ENCODE measurements around the gene TPH2.

TPH2 gene

GRCh38 chr12:71947645-71948105, 9.0 kb downstream of the TPH2 start:
- no peak overlapping the region for H3K4me3 Mint-ChIP-seq
- H3K4me1 Mint-ChIP-seq = no peaks in the 10 kb centered on the region
- no peaks in the 10 kb centered on the region for H3K9me3 Mint-ChIP-seq
- no peaks in the 10 kb centered on the region for H3K36me3 Mint-ChIP-seq (ENCODE audit: insufficient read depth)
- DNase-seq (ENCODE audit: low spot score in 2 of 2) (no peak), ATAC-seq (replicated peaks; ENCODE audit: extremely low read depth, poor library complexity, severe bottlenecking) (no peak)
- peaks cover 54% of the 10 kb centered on the region for H3K27me3 Mint-ChIP-seq
- no peak overlapping the region for H3K27ac Mint-ChIP-seq (ENCODE audit: low read depth)

- H3K9me3 Mint-ChIP-seq = no peaks in the 10 kb centered on the region
- no peak for DNase-seq (ENCODE audit: low spot score in 2 of 2)
- no peaks in the 10 kb centered on the region for H3K4me1 Mint-ChIP-seq
- no peaks in the 10 kb centered on the region for H3K36me3 Mint-ChIP-seq (ENCODE audit: insufficient read depth)
- ATAC-seq (replicated peaks; ENCODE audit: extremely low read depth, poor library complexity, severe bottlenecking) = no peak
- no peak overlapping the region for H3K27ac Mint-ChIP-seq (ENCODE audit: low read depth)
- H3K27me3 Mint-ChIP-seq = peaks cover 55% of the 10 kb centered on the region
- H3K4me3 Mint-ChIP-seq = no peak overlapping the region
These were observed 9.7 kb downstream of the TPH2 start for GRCh38 chr12:71948390-71948789.

GRCh38 chr12:71949646-71950045, 11.0 kb downstream of the TPH2 start:
- Mint-ChIP-seq H3K4me3 (no peak overlapping the region), H3K4me1 (no peaks in the 10 kb centered on the region), H3K27me3 (peaks cover 60% of the 10 kb centered on the region), H3K27ac (ENCODE audit: low read depth) (no peak overlapping the region), H3K36me3 (ENCODE audit: insufficient read depth) (no peaks in the 10 kb centered on the region), H3K9me3 (no peaks in the 10 kb centered on the region)
- ATAC-seq (replicated peaks; ENCODE audit: extremely low read depth, poor library complexity, severe bottlenecking) (no peak), DNase-seq (ENCODE audit: low spot score in 2 of 2) (no peak)

GRCh38 chr12:71950404-71950803, 11.8 kb downstream of the TPH2 start:
- Mint-ChIP-seq H3K4me3 (no peak overlapping the region), H3K36me3 (ENCODE audit: insufficient read depth) (no peaks in the 10 kb centered on the region), H3K27me3 (peaks cover 52% of the 10 kb centered on the region), H3K27ac (ENCODE audit: low read depth) (no peak overlapping the region), H3K9me3 (no peaks in the 10 kb centered on the region), H3K4me1 (no peaks in the 10 kb centered on the region)
- no peak for ATAC-seq (replicated peaks; ENCODE audit: extremely low read depth, poor library complexity, severe bottlenecking)
- DNase-seq (ENCODE audit: low spot score in 2 of 2) = no peak

GRCh38 chr12:71950819-71951218, 12.2 kb downstream of the TPH2 start:
- ATAC-seq (replicated peaks; ENCODE audit: extremely low read depth, poor library complexity, severe bottlenecking) (no peak), DNase-seq (ENCODE audit: low spot score in 2 of 2) (no peak)
- Mint-ChIP-seq H3K4me1 (no peaks in the 10 kb centered on the region), H3K27ac (ENCODE audit: low read depth) (peak overlapping the region; percentile 6), H3K4me3 (no peak overlapping the region), H3K27me3 (peaks cover 48% of the 10 kb centered on the region), H3K9me3 (no peaks in the 10 kb centered on the region), H3K36me3 (ENCODE audit: insufficient read depth) (no peaks in the 10 kb centered on the region)

GRCh38 chr12:71954083-71954778, 15.6 kb downstream of the TPH2 start:
- Mint-ChIP-seq H3K4me1 (no peaks in the 10 kb centered on the region), H3K9me3 (no peaks in the 10 kb centered on the region), H3K27ac (ENCODE audit: low read depth) (no peak overlapping the region), H3K4me3 (no peak overlapping the region), H3K36me3 (ENCODE audit: insufficient read depth) (no peaks in the 10 kb centered on the region), H3K27me3 (peaks cover 39% of the 10 kb centered on the region)
- DNase-seq (ENCODE audit: low spot score in 2 of 2) (no peak), ATAC-seq (replicated peaks; ENCODE audit: extremely low read depth, poor library complexity, severe bottlenecking) (no peak)

- no peaks in the 10 kb centered on the region for H3K4me1 Mint-ChIP-seq
- no peak overlapping the region for H3K27ac Mint-ChIP-seq (ENCODE audit: low read depth)
- H3K9me3 Mint-ChIP-seq = no peaks in the 10 kb centered on the region
- H3K27me3 Mint-ChIP-seq = peaks cover 44% of the 10 kb centered on the region
- H3K4me3 Mint-ChIP-seq = no peak overlapping the region
- DNase-seq (ENCODE audit: low spot score in 2 of 2) = no peak
- no peak for ATAC-seq (replicated peaks; ENCODE audit: extremely low read depth, poor library complexity, severe bottlenecking)
- no peaks in the 10 kb centered on the region for H3K36me3 Mint-ChIP-seq (ENCODE audit: insufficient read depth)
These were observed 16.2 kb downstream of the TPH2 start for GRCh38 chr12:71954861-71955260.

- H3K4me3 Mint-ChIP-seq = no peak overlapping the region
- no peak for DNase-seq (ENCODE audit: low spot score in 2 of 2)
- ATAC-seq (replicated peaks; ENCODE audit: extremely low read depth, poor library complexity, severe bottlenecking) = no peak
- no peaks in the 10 kb centered on the region for H3K36me3 Mint-ChIP-seq (ENCODE audit: insufficient read depth)
- no peak overlapping the region for H3K27ac Mint-ChIP-seq (ENCODE audit: low read depth)
- H3K9me3 Mint-ChIP-seq = no peaks in the 10 kb centered on the region
- peaks cover 44% of the 10 kb centered on the region for H3K27me3 Mint-ChIP-seq
- H3K4me1 Mint-ChIP-seq = no peaks in the 10 kb centered on the region
These were observed 17.3 kb downstream of the TPH2 start for GRCh38 chr12:71955970-71956369.

- Mint-ChIP-seq H3K27me3 (peaks cover 44% of the 10 kb centered on the region), H3K4me3 (no peak overlapping the region), H3K9me3 (no peaks in the 10 kb centered on the region), H3K36me3 (ENCODE audit: insufficient read depth) (no peaks in the 10 kb centered on the region), H3K4me1 (no peaks in the 10 kb centered on the region), H3K27ac (ENCODE audit: low read depth) (no peak overlapping the region)
- DNase-seq (ENCODE audit: low spot score in 2 of 2) (no peak), ATAC-seq (replicated peaks; ENCODE audit: extremely low read depth, poor library complexity, severe bottlenecking) (no peak)
These were observed 19.4 kb downstream of the TPH2 start for GRCh38 chr12:71958056-71958455.

GRCh38 chr12:71958457-71958856, 19.8 kb downstream of the TPH2 start:
- Mint-ChIP-seq H3K9me3 (no peaks in the 10 kb centered on the region), H3K4me3 (no peak overlapping the region), H3K36me3 (ENCODE audit: insufficient read depth) (no peaks in the 10 kb centered on the region), H3K4me1 (no peaks in the 10 kb centered on the region), H3K27me3 (peaks cover 40% of the 10 kb centered on the region), H3K27ac (ENCODE audit: low read depth) (no peak overlapping the region)
- ATAC-seq (replicated peaks; ENCODE audit: extremely low read depth, poor library complexity, severe bottlenecking) (no peak), DNase-seq (ENCODE audit: low spot score in 2 of 2) (no peak)

GRCh38 chr12:71958993-71959578, 20.4 kb downstream of the TPH2 start:
- H3K27ac Mint-ChIP-seq (ENCODE audit: low read depth) = no peak overlapping the region
- no peaks in the 10 kb centered on the region for H3K4me1 Mint-ChIP-seq
- DNase-seq (ENCODE audit: low spot score in 2 of 2) (no peak), ATAC-seq (replicated peaks; ENCODE audit: extremely low read depth, poor library complexity, severe bottlenecking) (no peak)
- no peaks in the 10 kb centered on the region for H3K9me3 Mint-ChIP-seq
- H3K4me3 Mint-ChIP-seq = no peak overlapping the region
- no peaks in the 10 kb centered on the region for H3K36me3 Mint-ChIP-seq (ENCODE audit: insufficient read depth)
- peaks cover 33% of the 10 kb centered on the region for H3K27me3 Mint-ChIP-seq

GRCh38 chr12:71967211-71967610, 28.6 kb downstream of the TPH2 start:
- Mint-ChIP-seq H3K27me3 (peaks cover 35% of the 10 kb centered on the region), H3K4me1 (no peaks in the 10 kb centered on the region), H3K27ac (ENCODE audit: low read depth) (no peak overlapping the region), H3K9me3 (no peaks in the 10 kb centered on the region), H3K36me3 (ENCODE audit: insufficient read depth) (peaks cover 2% of the 10 kb centered on the region), H3K4me3 (no peak overlapping the region)
- ATAC-seq (replicated peaks; ENCODE audit: extremely low read depth, poor library complexity, severe bottlenecking) = no peak
- DNase-seq (ENCODE audit: low spot score in 2 of 2) = no peak

- Mint-ChIP-seq H3K27ac (ENCODE audit: low read depth) (no peak overlapping the region), H3K4me3 (no peak overlapping the region), H3K9me3 (no peaks in the 10 kb centered on the region), H3K36me3 (ENCODE audit: insufficient read depth) (peaks cover 2% of the 10 kb centered on the region), H3K27me3 (peaks cover 37% of the 10 kb centered on the region), H3K4me1 (no peaks in the 10 kb centered on the region)
- ATAC-seq (replicated peaks; ENCODE audit: extremely low read depth, poor library complexity, severe bottlenecking) (no peak), DNase-seq (ENCODE audit: low spot score in 2 of 2) (no peak)
These were observed 30.7 kb downstream of the TPH2 start for GRCh38 chr12:71969330-71969729.

Data from central memory CD8-positive, alpha-beta T cell (primary cell).